ENCODE measurements around the gene CENPQ.

- no peak for TF ChIP-seq POLR2A (IDR thresholded peaks at IDR 0.05; ENCODE audit: control extremely low read depth in 1 of 2, low read depth in 2 of 2, low read length in 2 of 2)
- TF ChIP-seq, protein P1, sequence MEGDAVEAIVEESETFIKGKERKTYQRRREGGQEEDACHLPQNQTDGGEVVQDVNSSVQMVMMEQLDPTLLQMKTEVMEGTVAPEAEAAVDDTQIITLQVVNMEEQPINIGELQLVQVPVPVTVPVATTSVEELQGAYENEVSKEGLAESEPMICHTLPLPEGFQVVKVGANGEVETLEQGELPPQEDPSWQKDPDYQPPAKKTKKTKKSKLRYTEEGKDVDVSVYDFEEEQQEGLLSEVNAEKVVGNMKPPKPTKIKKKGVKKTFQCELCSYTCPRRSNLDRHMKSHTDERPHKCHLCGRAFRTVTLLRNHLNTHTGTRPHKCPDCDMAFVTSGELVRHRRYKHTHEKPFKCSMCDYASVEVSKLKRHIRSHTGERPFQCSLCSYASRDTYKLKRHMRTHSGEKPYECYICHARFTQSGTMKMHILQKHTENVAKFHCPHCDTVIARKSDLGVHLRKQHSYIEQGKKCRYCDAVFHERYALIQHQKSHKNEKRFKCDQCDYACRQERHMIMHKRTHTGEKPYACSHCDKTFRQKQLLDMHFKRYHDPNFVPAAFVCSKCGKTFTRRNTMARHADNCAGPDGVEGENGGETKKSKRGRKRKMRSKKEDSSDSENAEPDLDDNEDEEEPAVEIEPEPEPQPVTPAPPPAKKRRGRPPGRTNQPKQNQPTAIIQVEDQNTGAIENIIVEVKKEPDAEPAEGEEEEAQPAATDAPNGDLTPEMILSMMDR (IDR thresholded peaks at IDR 0.05; ENCODE audit: control extremely low read depth in 1 of 3, insufficient read depth in 1 of 3, low read depth in 1 of 3, low read length in 3 of 3): no peak
Measured at GRCh38 chr6:49540614-49541013, 77.4 kb downstream of the CENPQ start.

All from H1 (cell line).